BLaER1 treated with 17β-estradiol and CSF1 and Interleukin-3, amounts not matched to agents 10 nM and 100 nM (cell line): ENCODE results near the gene SPIN1.

ENCODE experiments used
- H3K27ac ChIP-seq, 11 experiments: shearing (Covaris generic); formaldehyde crosslinking; 2 replicates each; pipeline ENCODE4 v1.8.1; 2022
- H3K27me3 ChIP-seq, 11 experiments: shearing (Covaris generic); formaldehyde crosslinking; 2 replicates each; pipeline ENCODE4 v1.8.1; 2022
- H3K36me3 ChIP-seq, 11 experiments: shearing (Covaris generic); formaldehyde crosslinking; 2 replicates each; pipeline ENCODE4 v1.8.1; 2022
- H3K4me1 ChIP-seq, 10 experiments: shearing (Covaris generic); formaldehyde crosslinking; 2 replicates each; pipeline ENCODE4 v1.8.1; 2022
- H3K4me2 ChIP-seq, 11 experiments: shearing (Covaris generic); formaldehyde crosslinking; 2 replicates each; pipeline ENCODE4 v1.8.1; 2022
- H3K4me3 ChIP-seq, 10 experiments: shearing (Covaris generic); formaldehyde crosslinking; 2 replicates each; pipeline ENCODE4 v1.8.1; 2022
- H3K9ac ChIP-seq, 11 experiments: shearing (Covaris generic); formaldehyde crosslinking; 2 replicates each; pipeline ENCODE4 v1.8.1; 2022
- H3K9me3 ChIP-seq, 11 experiments: shearing (Covaris generic); formaldehyde crosslinking; replicated peaks in 1 of 11; 2 replicates each; pipeline ENCODE4 v1.8.1; 2022
- H4K20me1 ChIP-seq, 11 experiments: shearing (Covaris generic); formaldehyde crosslinking; 2 replicates each; pipeline ENCODE4 v1.8.1; 2022
- Cebpa-rat ChIP-seq, 11 experiments: shearing (Covaris generic); IDR thresholded peaks; 2 replicates each; pipeline ENCODE4 v1.8.1; 2022

SPIN1 gene

DNA sequence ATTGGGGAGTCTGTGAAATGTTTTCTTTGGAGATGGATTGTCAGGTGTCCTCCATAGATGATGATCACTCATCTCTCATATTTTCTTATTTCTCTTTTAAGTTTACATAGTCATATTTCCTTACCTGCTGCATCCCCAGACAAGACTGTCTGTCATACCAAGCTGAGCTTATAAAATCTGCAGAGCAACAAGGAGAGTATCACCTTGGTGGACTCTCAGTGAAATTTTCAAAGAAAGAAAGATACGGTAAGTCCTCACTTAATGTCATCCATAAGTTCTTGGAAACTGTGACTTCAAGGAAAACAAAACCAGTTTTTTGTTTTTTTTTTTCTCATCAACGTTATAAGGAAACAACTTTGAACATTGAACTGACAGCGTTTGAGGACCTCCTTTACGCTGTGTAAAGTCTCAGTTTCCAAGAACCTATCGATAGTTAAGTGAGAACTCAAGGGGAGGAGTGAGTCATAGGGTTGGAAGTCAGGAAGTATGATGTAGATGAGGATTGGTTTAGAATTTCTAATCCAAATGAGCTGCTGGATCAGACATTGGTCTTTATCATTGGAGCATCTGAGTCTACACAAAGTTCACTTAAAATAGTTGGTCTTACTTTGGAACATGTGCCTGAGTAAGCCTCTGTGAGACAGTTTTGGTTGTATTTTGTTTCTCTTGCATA lies 45.5 kb downstream of the SPIN1 start:
- Histone ChIP-seq H3K9me3 (peaks cover 0 to 17% (median 5%) of the 10 kb centered on the region in 11 experiments; a peak in 8 of 22 replicates), H3K27ac (no peak overlapping the region), H3K4me2 (no peak overlapping the region), H3K4me1 (0 out of 20 replicates have a peak, but pooled peaks cover 0 to 2% (median 0%) of the 10 kb centered on the region in 10 experiments), H3K9ac (no peak overlapping the region), H3K27me3 (no peaks in the 10 kb centered on the region), H3K36me3 (peaks cover 78 to 99% (median 94%) of the 10 kb centered on the region in 11 experiments), H3K4me3 (no peak overlapping the region), H4K20me1 (peaks cover 16 to 92% (median 78%) of the 10 kb centered on the region in 11 experiments; a peak in 20 of 22 replicates)
- no peak for TF ChIP-seq Cebpa-rat (IDR thresholded peaks at IDR 0.05)

DNA sequence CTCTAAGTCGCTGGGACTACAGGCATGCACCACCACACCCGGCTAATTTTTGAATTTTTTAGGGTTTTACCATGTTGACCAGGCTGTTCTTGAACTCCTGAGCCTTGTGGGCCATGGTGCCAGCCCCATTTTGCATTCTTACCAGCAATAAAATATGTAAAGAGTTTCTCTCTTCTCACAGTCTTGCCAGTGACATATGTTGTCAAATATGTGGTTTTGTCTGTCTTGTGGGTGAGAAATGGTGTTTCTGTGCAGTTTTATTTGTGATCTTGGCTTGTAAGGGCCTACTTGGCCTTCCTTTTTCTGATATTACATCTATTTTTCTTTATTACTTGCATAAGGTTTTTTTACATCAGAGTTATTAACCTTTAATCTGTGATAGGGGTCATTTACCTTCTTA lies 47.1 kb downstream of the SPIN1 start:
- no peaks in the 10 kb centered on the region for H3K27me3 ChIP-seq
- no peak overlapping the region for H3K4me2 ChIP-seq
- peaks cover 4 to 90% (median 77%) of the 10 kb centered on the region in 11 experiments; a peak in 18 of 22 replicates for H4K20me1 ChIP-seq
- H3K4me3 ChIP-seq = no peak overlapping the region
- no peak overlapping the region for H3K27ac ChIP-seq
- H3K9me3 ChIP-seq = peaks cover 0 to 17% (median 5%) of the 10 kb centered on the region in 11 experiments; a peak in 8 of 22 replicates
- H3K9ac ChIP-seq = no peak overlapping the region
- TF ChIP-seq Cebpa-rat (IDR thresholded peaks at IDR 0.05) = no peak
- peaks cover 65 to 98% (median 86%) of the 10 kb centered on the region in 11 experiments for H3K36me3 ChIP-seq
- 0 out of 20 replicates have a peak, but pooled peaks cover 0 to 4% (median 0%) of the 10 kb centered on the region in 10 experiments for H3K4me1 ChIP-seq

DNA sequence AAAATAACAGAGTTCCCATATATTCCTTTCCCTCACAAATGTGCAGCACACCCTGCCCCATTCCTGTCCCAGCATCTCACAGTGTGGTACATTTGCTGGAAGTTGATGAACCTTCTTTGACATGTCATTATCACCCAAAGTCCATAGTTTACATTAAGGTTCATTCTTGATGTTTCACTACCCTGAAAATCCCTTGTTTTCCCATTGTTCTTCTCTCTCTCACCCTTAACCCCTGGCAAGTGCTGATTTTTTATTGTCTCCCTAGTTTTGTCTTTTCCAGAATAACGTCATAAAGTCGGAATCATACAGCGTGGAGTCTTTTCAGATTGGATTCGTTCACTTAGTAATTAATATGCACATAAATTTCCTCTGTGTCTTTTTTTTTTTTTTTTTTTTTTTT lies 48.1 kb downstream of the SPIN1 start:
- no peak overlapping the region for H3K9ac ChIP-seq
- no peak overlapping the region for H3K4me2 ChIP-seq
- H3K4me3 ChIP-seq = no peak overlapping the region
- 0 out of 20 replicates have a peak, but pooled peaks cover 0 to 4% (median 0%) of the 10 kb centered on the region in 10 experiments for H3K4me1 ChIP-seq
- no peak overlapping the region for H3K27ac ChIP-seq
- H4K20me1 ChIP-seq = peaks cover 3 to 90% (median 78%) of the 10 kb centered on the region in 11 experiments; a peak in 18 of 22 replicates
- peaks cover 0 to 22% (median 5%) of the 10 kb centered on the region in 11 experiments; a peak in 11 of 22 replicates for H3K9me3 ChIP-seq
- H3K36me3 ChIP-seq = peaks cover 67 to 98% (median 86%) of the 10 kb centered on the region in 11 experiments
- no peaks in the 10 kb centered on the region for H3K27me3 ChIP-seq
- no peak for TF ChIP-seq Cebpa-rat (IDR thresholded peaks at IDR 0.05)

DNA sequence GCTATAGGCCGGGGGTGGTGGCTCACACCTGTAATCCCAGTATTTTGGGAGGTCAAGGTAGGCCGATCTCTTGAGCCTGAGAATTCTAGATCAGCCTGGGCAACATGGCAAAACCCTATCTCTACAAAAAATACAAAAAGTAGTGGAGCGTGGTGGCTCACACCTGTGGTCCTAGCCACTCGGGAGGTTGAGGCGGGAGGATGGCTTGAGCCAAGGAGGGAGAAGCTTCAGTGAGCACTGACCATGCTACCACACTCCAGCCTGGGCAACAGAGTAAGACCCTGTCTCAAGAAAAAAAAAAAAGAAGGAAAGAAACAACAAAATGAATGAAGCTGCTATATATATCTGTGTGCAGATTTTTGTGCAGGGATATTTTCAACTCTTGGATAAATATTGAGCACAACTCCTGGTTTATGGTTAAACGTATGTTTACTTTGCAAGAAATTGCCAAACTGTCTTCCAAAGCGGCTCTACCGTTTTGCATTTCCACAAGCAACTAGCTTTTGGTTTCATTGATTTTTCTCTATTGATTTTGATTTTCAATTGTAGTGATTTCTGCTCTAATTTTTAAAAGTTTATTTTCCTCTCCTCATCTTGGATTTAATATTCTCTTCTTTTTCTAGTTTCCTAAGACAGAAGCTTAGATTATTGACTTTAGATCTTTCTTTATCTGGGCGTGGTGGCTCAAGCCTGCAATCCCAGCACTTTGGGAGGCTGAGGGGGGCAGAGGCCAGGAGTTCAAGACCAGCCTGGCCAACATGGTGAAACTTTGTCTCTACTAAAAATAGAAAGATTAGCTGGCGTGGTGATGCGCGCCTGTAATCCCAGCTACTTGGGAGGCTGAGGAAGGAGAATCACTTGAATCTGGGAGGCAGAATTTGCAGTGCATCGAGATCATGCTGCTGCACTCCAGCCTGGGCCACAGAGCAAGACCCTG lies 49.2 kb downstream of the SPIN1 start:
- no peak overlapping the region for H3K9ac ChIP-seq
- H3K36me3 ChIP-seq = peaks cover 65 to 100% (median 87%) of the 10 kb centered on the region in 11 experiments
- no peak for TF ChIP-seq Cebpa-rat (IDR thresholded peaks at IDR 0.05)
- H4K20me1 ChIP-seq = peaks cover 3 to 91% (median 72%) of the 10 kb centered on the region in 11 experiments; a peak in 18 of 22 replicates
- H3K27me3 ChIP-seq = no peaks in the 10 kb centered on the region
- H3K4me3 ChIP-seq = no peak overlapping the region
- no peak overlapping the region for H3K4me2 ChIP-seq
- H3K9me3 ChIP-seq = peaks cover 0 to 32% (median 12%) of the 10 kb centered on the region in 11 experiments; a peak in 15 of 22 replicates
- H3K4me1 ChIP-seq = peaks cover 0 to 8% (median 0%) of the 10 kb centered on the region in 10 experiments; a peak in 1 of 20 replicates
- H3K27ac ChIP-seq = no peak overlapping the region

DNA sequence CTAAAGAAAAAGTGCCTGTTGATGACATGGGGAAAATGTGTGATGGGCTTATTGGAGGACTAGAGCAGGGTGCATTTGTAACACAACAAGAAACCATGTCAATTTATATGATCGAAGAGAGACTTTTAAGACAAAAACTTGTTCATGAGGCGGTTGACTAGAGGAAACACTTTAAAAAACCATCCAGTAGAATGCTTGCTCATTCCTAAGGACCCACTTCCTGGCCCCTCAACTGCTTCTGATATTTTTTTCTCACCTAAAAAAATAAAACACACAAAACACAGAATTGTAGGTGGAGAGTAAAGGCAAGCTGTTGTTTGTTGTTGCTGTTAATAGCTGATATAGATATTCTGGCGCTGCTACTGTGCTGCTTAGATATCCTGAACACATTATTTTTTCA lies 50.6 kb downstream of the SPIN1 start:
- Histone ChIP-seq H3K27me3 (no peaks in the 10 kb centered on the region), H3K36me3 (peaks cover 61 to 100% (median 87%) of the 10 kb centered on the region in 11 experiments), H3K4me2 (no peak overlapping the region), H3K9ac (no peak overlapping the region), H4K20me1 (peaks cover 3 to 90% (median 67%) of the 10 kb centered on the region in 11 experiments; a peak in 17 of 22 replicates), H3K9me3 (peaks cover 0 to 39% (median 24%) of the 10 kb centered on the region in 11 experiments; a peak in 17 of 22 replicates), H3K27ac (peak overlapping the region in 1 of 11 experiments; percentile 21; a peak in 1 of 22 replicates), H3K4me3 (no peak overlapping the region), H3K4me1 (peaks cover 0 to 8% (median 0%) of the 10 kb centered on the region in 10 experiments; a peak in 1 of 20 replicates)
- no peak for TF ChIP-seq Cebpa-rat (IDR thresholded peaks at IDR 0.05)

DNA sequence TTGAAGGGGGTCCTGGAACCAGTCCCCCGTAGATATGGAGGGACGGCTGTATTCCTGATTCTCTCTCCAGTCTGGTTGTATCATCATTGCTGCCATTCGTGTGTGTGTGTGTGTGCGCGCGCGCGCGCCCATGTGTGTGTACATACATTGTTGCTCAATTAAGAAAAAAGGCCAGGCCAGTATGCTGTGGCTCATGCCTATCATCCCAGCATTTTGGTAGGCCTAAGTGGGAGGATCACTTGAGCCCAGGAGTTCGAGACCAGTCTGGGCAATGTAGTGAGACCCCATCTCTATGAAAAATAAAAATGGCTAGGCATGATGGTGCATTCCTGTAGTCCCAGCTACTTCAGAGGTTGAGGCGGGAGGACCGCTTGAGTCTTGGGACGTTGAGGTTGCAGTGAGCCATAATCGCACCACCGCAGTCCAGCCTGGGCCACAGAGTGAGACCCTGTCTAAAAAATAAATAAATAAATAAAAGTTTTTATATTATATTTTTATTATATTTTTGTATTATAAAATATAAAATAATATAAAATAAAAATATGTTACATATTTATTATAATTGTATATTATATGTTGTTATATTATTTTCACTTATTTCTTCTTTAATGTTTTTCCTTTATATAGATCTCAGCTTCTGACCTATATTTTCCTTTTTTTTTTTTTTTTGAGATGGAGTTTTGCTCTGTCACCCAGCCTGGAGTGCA lies 53.2 kb downstream of the SPIN1 start:
- Histone ChIP-seq H3K27ac (no peak overlapping the region), H4K20me1 (peaks cover 0 to 95% (median 62%) of the 10 kb centered on the region in 11 experiments; a peak in 17 of 22 replicates), H3K27me3 (no peaks in the 10 kb centered on the region), H3K4me3 (no peak overlapping the region), H3K9me3 (peaks cover 10 to 65% (median 44%) of the 10 kb centered on the region in 11 experiments; a peak in 20 of 22 replicates), H3K9ac (no peak overlapping the region), H3K4me2 (no peak overlapping the region), H3K4me1 (peaks cover 0 to 8% (median 3%) of the 10 kb centered on the region in 10 experiments; a peak in 7 of 20 replicates), H3K36me3 (peaks cover 62 to 100% (median 88%) of the 10 kb centered on the region in 11 experiments)
- TF ChIP-seq Cebpa-rat (IDR thresholded peaks at IDR 0.05) = no peak

DNA sequence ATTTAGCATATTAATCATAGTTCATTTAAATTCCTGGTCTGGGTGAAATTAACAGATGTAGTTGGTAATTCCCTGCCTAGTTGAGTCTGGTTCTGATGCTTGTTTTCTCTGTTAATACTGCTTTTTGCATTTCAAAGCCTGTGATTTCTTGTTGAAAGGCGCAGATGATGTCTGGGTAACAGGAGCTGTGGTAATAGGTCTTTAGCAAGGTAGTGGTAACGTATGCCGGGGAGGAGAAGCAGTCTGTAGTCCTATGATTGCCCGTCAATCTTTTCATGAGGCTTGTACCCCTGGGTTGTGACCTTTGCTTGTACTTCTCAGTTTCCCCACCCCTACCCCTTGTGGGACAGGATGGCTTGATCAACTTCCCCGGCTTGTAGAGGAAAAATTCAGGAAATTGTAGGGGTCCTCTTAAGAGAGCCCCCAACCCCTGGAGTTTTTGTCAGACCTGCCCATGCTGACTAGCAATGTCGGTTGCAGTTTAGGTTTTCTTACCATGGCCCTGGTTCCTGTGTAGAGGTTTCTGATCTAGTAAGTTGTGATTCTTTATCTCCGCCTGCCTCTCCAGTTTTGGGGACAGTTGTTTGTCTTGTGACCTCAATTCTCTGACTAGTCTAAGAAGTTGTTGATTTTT lies 55.4 kb downstream of the SPIN1 start:
- no peak for TF ChIP-seq Cebpa-rat (IDR thresholded peaks at IDR 0.05)
- no peak overlapping the region for H3K9ac ChIP-seq
- no peaks in the 10 kb centered on the region for H3K27me3 ChIP-seq
- no peak overlapping the region for H3K4me2 ChIP-seq
- H3K27ac ChIP-seq = no peak overlapping the region
- peaks cover 0 to 20% (median 4%) of the 10 kb centered on the region in 10 experiments; a peak in 7 of 20 replicates for H3K4me1 ChIP-seq
- H3K36me3 ChIP-seq = peaks cover 61 to 99% (median 85%) of the 10 kb centered on the region in 11 experiments
- peaks cover 10 to 60% (median 44%) of the 10 kb centered on the region in 11 experiments; a peak in 20 of 22 replicates for H3K9me3 ChIP-seq
- H4K20me1 ChIP-seq = peaks cover 12 to 97% (median 71%) of the 10 kb centered on the region in 11 experiments; a peak in 20 of 22 replicates
- no peak overlapping the region for H3K4me3 ChIP-seq
